CD4-positive, alpha-beta T cell treated with Interleukin-2 at 100 ng/mL for 4 hours (primary cell): ENCODE data around the gene CCDC91.

ENCODE experiments used
- DNase-seq: peaks from one replicate; pipeline ENCODE4 v3.0.0-alpha.2; 2020; ENCODE audit warnings: low spot score

CCDC91 gene

GRCh38 chr12:28582672-28583376 lies 392.6 kb downstream of the CCDC91 start:
- no peak for DNase-seq

- no peak for DNase-seq
Observed at GRCh38 chr12:28583701-28584261, 393.5 kb downstream of the CCDC91 start.

- DNase-seq = no peak
Observed at GRCh38 chr12:28585146-28585545, 394.9 kb downstream of the CCDC91 start.

- DNase-seq = no peak
Observed at GRCh38 chr12:28586481-28586880, 396.2 kb downstream of the CCDC91 start.

GRCh38 chr12:28591831-28592230 lies 401.6 kb downstream of the CCDC91 start:
- no peak for DNase-seq
